H9 (cell line): ENCODE results near the gene SETBP1. TPM values are rescaled to one million over a fixed set of nuclear protein-coding genes. Genes with fewer than 3 reads are reported as not detected.

Experiments
- DNase-seq: peaks from one replicate; pipeline ENCODE4 v3.0.0-alpha.2; 2017
- H2AFZ ChIP-seq: one replicate; pipeline ENCODE4 v1.6.1; 2013; ENCODE audit warnings: mild to moderate bottlenecking, low read length, control low read depth, moderate library complexity
- H2AK5ac ChIP-seq: 2 replicates; pipeline ENCODE4 v1.6.1; 2013; ENCODE audit warnings: low read length, control low read depth, mixed read lengths; ENCODE audit not compliant: insufficient read length
- H2BK120ac ChIP-seq: one replicate; pipeline ENCODE4 v1.6.1; 2013; ENCODE audit warnings: low read depth, mild to moderate bottlenecking, low read length, control low read depth, inconsistent platforms; ENCODE audit not compliant: poor library complexity, severe bottlenecking
- H2BK12ac ChIP-seq: 2 replicates; pipeline ENCODE4 v1.6.1; 2013; ENCODE audit warnings: low read length, control low read depth, mixed read lengths, low read depth; ENCODE audit not compliant: insufficient read length
- H2BK15ac ChIP-seq: 2 replicates; pipeline ENCODE4 v1.6.1; 2013; ENCODE audit warnings: low read depth, low read length, control low read depth
- H2BK20ac ChIP-seq: one replicate; pipeline ENCODE4 v1.6.1; 2013; ENCODE audit warnings: low read depth, mild to moderate bottlenecking, low read length, control low read depth, inconsistent platforms; ENCODE audit not compliant: poor library complexity, severe bottlenecking
- H2BK5ac ChIP-seq: 2 replicates; pipeline ENCODE4 v1.6.1; 2013; ENCODE audit warnings: low read length, control low read depth, mixed read lengths; ENCODE audit not compliant: insufficient read length
- H3K14ac ChIP-seq: 2 replicates; pipeline ENCODE4 v1.6.1; 2013; ENCODE audit warnings: low read length, control low read depth; ENCODE audit not compliant: insufficient read depth
- H3K18ac ChIP-seq: 2 replicates; pipeline ENCODE4 v1.6.1; 2013; ENCODE audit warnings: low read depth, mild to moderate bottlenecking, mixed read lengths, low read length, control low read depth; ENCODE audit not compliant: insufficient read length
- H3K23ac ChIP-seq: 2 replicates; pipeline ENCODE4 v1.6.1; 2013; ENCODE audit warnings: low read length, control low read depth, mixed read lengths, low read depth; ENCODE audit not compliant: insufficient read length
- H3K23me2 ChIP-seq: 2 replicates; pipeline ENCODE4 v1.6.1; 2013; ENCODE audit warnings: low read depth, mild to moderate bottlenecking, mixed read lengths, low read length, control low read depth; ENCODE audit not compliant: insufficient read length, poor library complexity, severe bottlenecking
- H3K27ac ChIP-seq: 2 replicates; pipeline ENCODE4 v1.5.1; 2013; ENCODE audit warnings: low read length, control low read depth, mixed read lengths, low read depth; ENCODE audit not compliant: insufficient read length
- H3K27me3 ChIP-seq: 2 replicates; pipeline ENCODE4 v1.6.1; 2013; ENCODE audit warnings: low read length, control low read depth, inconsistent platforms; ENCODE audit not compliant: insufficient read depth
- H3K4ac ChIP-seq: 2 replicates; pipeline ENCODE4 v1.6.1; 2013; ENCODE audit warnings: low read depth, mild to moderate bottlenecking, control low read depth, inconsistent platforms, low read length, moderate library complexity
- H3K4me1 ChIP-seq: 2 replicates; pipeline ENCODE4 v1.6.1; 2013; ENCODE audit warnings: low read length, control low read depth, inconsistent platforms; ENCODE audit not compliant: insufficient read depth
- H3K4me2 ChIP-seq: 2 replicates; pipeline ENCODE4 v1.6.1; 2013; ENCODE audit warnings: low read length, control low read depth, mixed read lengths; ENCODE audit not compliant: insufficient read length, insufficient read depth
- H3K56ac ChIP-seq: 2 replicates; pipeline ENCODE4 v1.6.1; 2013; ENCODE audit warnings: low read depth, mild to moderate bottlenecking, mixed read lengths, low read length, control low read depth; ENCODE audit not compliant: insufficient read length
- H3K79me1 ChIP-seq: 2 replicates; pipeline ENCODE4 v1.6.1; 2013; ENCODE audit warnings: low read depth, mild to moderate bottlenecking, moderate library complexity, low read length, control low read depth, inconsistent platforms; ENCODE audit not compliant: insufficient read depth, poor library complexity, severe bottlenecking
- H3K79me2 ChIP-seq: 2 replicates; pipeline ENCODE4 v1.6.1; 2013; ENCODE audit warnings: low read length, control low read depth, inconsistent platforms; ENCODE audit not compliant: insufficient read depth
- H3K9ac ChIP-seq: 2 replicates; pipeline ENCODE4 v1.6.1; 2013; ENCODE audit warnings: low read length, control low read depth, mixed read lengths; ENCODE audit not compliant: insufficient read length; ENCODE audit errors: extremely low read depth
- H3K9me3 ChIP-seq: one replicate; pipeline ENCODE4 v1.6.1; 2013; ENCODE audit warnings: low read depth, low read length, inconsistent platforms; ENCODE audit not compliant: control insufficient read depth
- H3T11ph ChIP-seq: one replicate; pipeline ENCODE4 v1.6.1; 2013; ENCODE audit warnings: mild to moderate bottlenecking, low read length, control low read depth, inconsistent platforms
- H4K20me1 ChIP-seq: one replicate; pipeline ENCODE4 v1.6.1; 2013; ENCODE audit not compliant: control insufficient read depth, insufficient read length, insufficient read depth
- H4K5ac ChIP-seq: 2 replicates; pipeline ENCODE4 v1.6.1; 2013; ENCODE audit warnings: low read depth, mild to moderate bottlenecking, mixed read lengths, low read length, control low read depth; ENCODE audit not compliant: insufficient read length
- H4K8ac ChIP-seq: replicated peaks from 2 replicates; pipeline ENCODE4 v1.6.1; 2013; ENCODE audit warnings: low read length, control low read depth, mixed read lengths, low read depth; ENCODE audit not compliant: insufficient read length
- H4K91ac ChIP-seq: 2 replicates; pipeline ENCODE4 v1.6.1; 2013; ENCODE audit warnings: low read depth, mild to moderate bottlenecking, moderate library complexity, mixed read lengths, low read length, control low read depth; ENCODE audit not compliant: insufficient read length
- H3K27ac Mint-ChIP-seq, 3 experiments: 2 replicates in 2 of 3; 3 replicates in 1 of 3; pipeline ENCODE4 v1.8.0; 2020 to 2021; ENCODE audit warnings: mixed read lengths in 3 of 3, mild to moderate bottlenecking in 1 of 3, moderate library complexity in 1 of 3
- H3K27me3 Mint-ChIP-seq: 2 replicates; pipeline ENCODE4 v1.8.0; 2021; ENCODE audit warnings: low read depth, mild to moderate bottlenecking, moderate library complexity, mixed read lengths
- H3K36me3 Mint-ChIP-seq, 3 experiments: 2 replicates in 2 of 3; 3 replicates in 1 of 3; pipeline ENCODE4 v1.8.0; 2020 to 2021; ENCODE audit warnings: low read depth in 3 of 3, mixed read lengths in 3 of 3; ENCODE audit not compliant: insufficient read depth in 1 of 3
- H3K4me1 Mint-ChIP-seq, 2 experiments: 2 replicates each; pipeline ENCODE4 v1.8.0; 2020; ENCODE audit warnings: mixed read lengths in 2 of 2
- H3K4me3 Mint-ChIP-seq, 2 experiments: 2 replicates in 1 of 2; 3 replicates in 1 of 2; pipeline ENCODE4 v1.8.0; 2020 to 2021; ENCODE audit warnings: mild to moderate bottlenecking in 2 of 2, mixed read lengths in 2 of 2, moderate library complexity in 1 of 2
- H3K9me3 Mint-ChIP-seq, 2 experiments: 2 replicates in 1 of 2; 3 replicates in 1 of 2; pipeline ENCODE4 v1.8.0; 2020; ENCODE audit warnings: mild to moderate bottlenecking in 2 of 2, mixed read lengths in 2 of 2, moderate library complexity in 1 of 2
- total RNA-seq: library from RNA; stranded (reverse); gene quantifications from 2 replicates; pipeline ENCODE4 v1.2.1, GENCODE V29; 2021
- TF ChIP-seq, protein P1 (sequence below): fragments of 200-600 bp; sonication (generic); conservative IDR thresholded peaks from 3 replicates; pipeline ENCODE4 v1.8.0; 2021; ENCODE audit warnings: antibody characterized with exemption, mild to moderate bottlenecking

The SETBP1 gene
- total RNA-seq, 1 experiment from 2014 or later, result 4.6 TPM

DNA sequence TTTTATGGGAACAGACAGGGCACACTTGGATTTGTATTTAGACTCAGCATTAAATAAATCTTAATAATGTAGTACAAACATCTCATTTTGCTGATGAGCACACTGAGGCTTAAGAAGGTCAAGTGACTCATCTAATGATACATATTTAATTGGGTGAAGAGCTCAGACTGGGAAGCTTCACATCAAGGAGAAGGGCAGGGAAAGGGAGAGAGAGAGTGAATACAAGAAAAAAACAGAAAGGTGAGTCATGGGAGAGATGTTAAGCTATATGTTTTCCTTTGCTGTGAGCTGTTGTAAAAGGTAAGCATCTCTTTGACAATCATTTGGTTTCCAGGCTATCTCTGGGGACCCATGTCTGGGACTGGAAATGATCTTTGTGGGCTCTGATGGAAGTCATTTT lies 277.8 kb downstream of the SETBP1 start:
- H2AFZ ChIP-seq, result no peak overlapping the region
- no peaks in the 10 kb centered on the region; the same call in 1 of the 2 replicates for H3K4me1 ChIP-seq
- no peaks in the 10 kb centered on the region for H4K20me1 ChIP-seq
- no peaks in the 10 kb centered on the region for H3K36me3 Mint-ChIP-seq
- H3K23ac ChIP-seq, result no peak overlapping the region
- H3K27me3 Mint-ChIP-seq, result no peaks in the 10 kb centered on the region; the same call in 1 of the 2 replicates
- H3K27ac Mint-ChIP-seq, result no peak overlapping the region
- H3K18ac ChIP-seq, result no peak overlapping the region
- H2BK15ac ChIP-seq, result no peak overlapping the region
- H3K4me2 ChIP-seq, result no peak overlapping the region
- TF ChIP-seq, protein P1, sequence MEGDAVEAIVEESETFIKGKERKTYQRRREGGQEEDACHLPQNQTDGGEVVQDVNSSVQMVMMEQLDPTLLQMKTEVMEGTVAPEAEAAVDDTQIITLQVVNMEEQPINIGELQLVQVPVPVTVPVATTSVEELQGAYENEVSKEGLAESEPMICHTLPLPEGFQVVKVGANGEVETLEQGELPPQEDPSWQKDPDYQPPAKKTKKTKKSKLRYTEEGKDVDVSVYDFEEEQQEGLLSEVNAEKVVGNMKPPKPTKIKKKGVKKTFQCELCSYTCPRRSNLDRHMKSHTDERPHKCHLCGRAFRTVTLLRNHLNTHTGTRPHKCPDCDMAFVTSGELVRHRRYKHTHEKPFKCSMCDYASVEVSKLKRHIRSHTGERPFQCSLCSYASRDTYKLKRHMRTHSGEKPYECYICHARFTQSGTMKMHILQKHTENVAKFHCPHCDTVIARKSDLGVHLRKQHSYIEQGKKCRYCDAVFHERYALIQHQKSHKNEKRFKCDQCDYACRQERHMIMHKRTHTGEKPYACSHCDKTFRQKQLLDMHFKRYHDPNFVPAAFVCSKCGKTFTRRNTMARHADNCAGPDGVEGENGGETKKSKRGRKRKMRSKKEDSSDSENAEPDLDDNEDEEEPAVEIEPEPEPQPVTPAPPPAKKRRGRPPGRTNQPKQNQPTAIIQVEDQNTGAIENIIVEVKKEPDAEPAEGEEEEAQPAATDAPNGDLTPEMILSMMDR, result no peak
- H3K56ac ChIP-seq, result no peak overlapping the region
- H2AK5ac ChIP-seq, result no peak overlapping the region
- H3K79me1 ChIP-seq, result no peaks in the 10 kb centered on the region
- no peak overlapping the region for H2BK20ac ChIP-seq
- no peak overlapping the region for H2BK5ac ChIP-seq
- H2BK12ac ChIP-seq, result no peak overlapping the region
- H3K27ac ChIP-seq, result no peak overlapping the region
- no peak overlapping the region for H3K4me3 Mint-ChIP-seq
- no peak overlapping the region for H3K4ac ChIP-seq
- no peak overlapping the region for H4K8ac ChIP-seq
- no peak for DNase-seq
- H4K5ac ChIP-seq, result no peak overlapping the region
- H3K79me2 ChIP-seq, result no peaks in the 10 kb centered on the region
- H3K23me2 ChIP-seq, result no peaks in the 10 kb centered on the region
- no peaks in the 10 kb centered on the region for H3K9me3 Mint-ChIP-seq
- no peak overlapping the region for H3T11ph ChIP-seq
- no peaks in the 10 kb centered on the region for H3K4me1 Mint-ChIP-seq
- H4K91ac ChIP-seq, result no peak overlapping the region
- no peaks in the 10 kb centered on the region for H3K27me3 ChIP-seq
- H2BK120ac ChIP-seq, result no peak overlapping the region
- no peaks in the 10 kb centered on the region for H3K9me3 ChIP-seq
- H3K14ac ChIP-seq, result no peak overlapping the region
- no peak overlapping the region for H3K9ac ChIP-seq
